ENCODE data around the gene LARGE1. TPM values are rescaled to one million over a fixed set of nuclear protein-coding genes. Genes with fewer than 3 reads are reported as not detected.

LARGE1 gene
- total RNA-seq, 1 experiment from 2014 or later = 1.5 TPM

DNA sequence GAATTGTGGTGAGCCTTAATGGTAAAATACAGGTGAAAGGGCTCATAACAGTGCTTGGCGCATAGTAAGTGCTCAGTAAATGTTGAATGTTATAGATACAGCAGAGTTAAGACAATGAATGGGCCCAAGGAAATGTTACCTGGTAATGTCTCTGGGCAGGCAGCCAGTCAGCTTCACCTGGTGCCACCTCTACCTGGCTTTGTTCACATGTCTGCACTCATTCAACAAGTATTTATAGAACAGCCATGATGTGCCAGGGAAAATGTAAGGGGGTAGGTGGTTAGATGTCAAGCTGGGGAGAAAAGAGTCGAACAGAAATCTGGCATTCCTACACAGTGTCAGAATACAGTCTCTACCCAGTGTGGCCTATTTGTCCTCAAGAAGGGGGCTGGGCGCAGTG, 623.3 kb downstream of the LARGE1 start:
- intact Hi-C loops (cut with micrococcal nuclease) = no loop called here
- H3K27me3 ChIP-seq (ENCODE audit: insufficient read depth, low read length) = no peaks in the 10 kb centered on the region
- no peaks in the 10 kb centered on the region for H4K20me1 ChIP-seq (ENCODE audit: insufficient read depth)
- no peak overlapping the region for H3K27ac ChIP-seq (ENCODE audit: low read depth, low read length)
- H3K79me2 ChIP-seq (ENCODE audit: insufficient read depth, low read length) = no peaks in the 10 kb centered on the region
- BruUV-seq (replicated peaks) = no TSS peak
- DNase-seq (ENCODE audit: low read depth, low spot score) (no peak), ATAC-seq (no peak)
- H2AFZ ChIP-seq (ENCODE audit: low read depth, low read length, poor library complexity, severe bottlenecking) = no peak overlapping the region
- no peak for TF ChIP-seq RAD21 (IDR thresholded peaks at IDR 0.05; ENCODE audit: low read depth)
- no peak for TF ChIP-seq JUND (IDR thresholded peaks at IDR 0.05)
- TF ChIP-seq, protein P1, sequence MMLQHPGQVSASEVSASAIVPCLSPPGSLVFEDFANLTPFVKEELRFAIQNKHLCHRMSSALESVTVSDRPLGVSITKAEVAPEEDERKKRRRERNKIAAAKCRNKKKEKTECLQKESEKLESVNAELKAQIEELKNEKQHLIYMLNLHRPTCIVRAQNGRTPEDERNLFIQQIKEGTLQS (IDR thresholded peaks at IDR 0.05) = no peak
- TF ChIP-seq ELF1 (IDR thresholded peaks at IDR 0.05; ENCODE audit: borderline replicate concordance, low read depth) = no peak
- H3K36me3 ChIP-seq (ENCODE audit: control insufficient read depth in 1 of 2, insufficient read depth in 2 of 2, low read length in 2 of 2) = no peaks in the 10 kb centered on the region
- H3K4me3 ChIP-seq (replicated peaks in 1 of 2; ENCODE audit: low read depth in 1 of 2, low read length in 2 of 2) = no peak overlapping the region
- RAD21 ChIA-PET (ENCODE audit: low non-redundant PET in 1 of 2, low total read pairs in 2 of 2, uncharacterized antibody in 2 of 2, unreplicated experiment in 2 of 2) = no interaction called here
- H3K9me2 ChIP-seq (ENCODE audit: insufficient read depth) = no peaks in the 10 kb centered on the region
- H3K9me3 ChIP-seq (ENCODE audit: control insufficient read depth in 1 of 2, insufficient read depth in 1 of 2, low read depth in 1 of 2, low read length in 2 of 2) = peaks cover 0 to 29% of the 10 kb centered on the region in 2 experiments; a peak in 1 of 4 replicates
- no peaks in the 10 kb centered on the region for H3K4me1 ChIP-seq (ENCODE audit: control insufficient read depth in 1 of 2, insufficient read depth in 2 of 2, low read length in 2 of 2)
- H3K9ac ChIP-seq (ENCODE audit: low read length) = no peak overlapping the region
- H3K4me2 ChIP-seq (ENCODE audit: low read length) = no peak overlapping the region
- CTCF ChIA-PET = no interaction called here
- POLR2A ChIA-PET = no interaction called here

DNA sequence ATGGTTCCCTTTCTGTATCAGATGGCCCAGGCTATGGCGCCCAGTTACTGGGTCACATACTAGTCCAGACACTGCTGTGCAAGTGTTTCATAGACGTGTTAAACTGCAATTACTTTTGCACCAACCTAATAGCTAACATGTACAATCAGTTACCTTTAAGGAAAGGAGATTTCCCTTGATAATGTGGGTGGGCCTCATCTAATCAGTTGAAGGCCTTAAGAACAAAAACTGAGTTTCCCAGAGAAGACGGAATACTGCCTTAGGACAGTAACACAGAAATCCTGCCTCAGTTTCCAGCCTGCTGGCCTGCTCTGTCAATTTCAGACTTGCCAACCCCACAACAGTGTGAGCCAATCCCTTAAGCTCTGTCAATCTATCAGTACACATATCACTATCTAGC, 632.2 kb downstream of the LARGE1 start:
- Histone ChIP-seq H3K27ac (ENCODE audit: low read depth, low read length) (no peak overlapping the region), H3K9me3 (ENCODE audit: control insufficient read depth in 1 of 2, insufficient read depth in 1 of 2, low read depth in 1 of 2, low read length in 2 of 2) (peaks cover 0 to 22% of the 10 kb centered on the region in 2 experiments; a peak in 1 of 4 replicates), H3K4me2 (ENCODE audit: low read length) (no peak overlapping the region), H3K4me3 (replicated peaks in 1 of 2; ENCODE audit: low read depth in 1 of 2, low read length in 2 of 2) (no peak overlapping the region), H3K27me3 (ENCODE audit: insufficient read depth, low read length) (no peaks in the 10 kb centered on the region), H3K9me2 (ENCODE audit: insufficient read depth) (no peaks in the 10 kb centered on the region), H3K79me2 (ENCODE audit: insufficient read depth, low read length) (no peaks in the 10 kb centered on the region), H3K36me3 (ENCODE audit: control insufficient read depth in 1 of 2, insufficient read depth in 2 of 2, low read length in 2 of 2) (no peaks in the 10 kb centered on the region), H3K4me1 (ENCODE audit: control insufficient read depth in 1 of 2, insufficient read depth in 2 of 2, low read length in 2 of 2) (no peaks in the 10 kb centered on the region), H3K9ac (ENCODE audit: low read length) (no peak overlapping the region), H2AFZ (ENCODE audit: low read depth, low read length, poor library complexity, severe bottlenecking) (no peak overlapping the region), H4K20me1 (ENCODE audit: insufficient read depth) (no peaks in the 10 kb centered on the region)
- RAD21 ChIA-PET (ENCODE audit: low non-redundant PET in 1 of 2, low total read pairs in 2 of 2, uncharacterized antibody in 2 of 2, unreplicated experiment in 2 of 2) = no interaction called here
- POLR2A ChIA-PET = no interaction called here
- ATAC-seq = no peak
- CTCF ChIA-PET = no interaction called here
- BruUV-seq (replicated peaks) = no TSS peak
- no peak for DNase-seq (ENCODE audit: low read depth, low spot score)
- intact Hi-C loops (cut with micrococcal nuclease) = no loop called here
- no peak for TF ChIP-seq EZH2 (IDR thresholded peaks at IDR 0.05)
- no peak for TF ChIP-seq ZFX (IDR thresholded peaks at IDR 0.05)
- TF ChIP-seq, protein P1 (IDR thresholded peaks at IDR 0.05) = no peak
- TF ChIP-seq SRF (IDR thresholded peaks at IDR 0.05; ENCODE audit: low read depth) = no peak
- no peak for TF ChIP-seq SIN3A (IDR thresholded peaks at IDR 0.05; ENCODE audit: low read depth)
- no peak for TF ChIP-seq SP1 (IDR thresholded peaks at IDR 0.05; ENCODE audit: low read depth)
- TF ChIP-seq, protein P2, sequence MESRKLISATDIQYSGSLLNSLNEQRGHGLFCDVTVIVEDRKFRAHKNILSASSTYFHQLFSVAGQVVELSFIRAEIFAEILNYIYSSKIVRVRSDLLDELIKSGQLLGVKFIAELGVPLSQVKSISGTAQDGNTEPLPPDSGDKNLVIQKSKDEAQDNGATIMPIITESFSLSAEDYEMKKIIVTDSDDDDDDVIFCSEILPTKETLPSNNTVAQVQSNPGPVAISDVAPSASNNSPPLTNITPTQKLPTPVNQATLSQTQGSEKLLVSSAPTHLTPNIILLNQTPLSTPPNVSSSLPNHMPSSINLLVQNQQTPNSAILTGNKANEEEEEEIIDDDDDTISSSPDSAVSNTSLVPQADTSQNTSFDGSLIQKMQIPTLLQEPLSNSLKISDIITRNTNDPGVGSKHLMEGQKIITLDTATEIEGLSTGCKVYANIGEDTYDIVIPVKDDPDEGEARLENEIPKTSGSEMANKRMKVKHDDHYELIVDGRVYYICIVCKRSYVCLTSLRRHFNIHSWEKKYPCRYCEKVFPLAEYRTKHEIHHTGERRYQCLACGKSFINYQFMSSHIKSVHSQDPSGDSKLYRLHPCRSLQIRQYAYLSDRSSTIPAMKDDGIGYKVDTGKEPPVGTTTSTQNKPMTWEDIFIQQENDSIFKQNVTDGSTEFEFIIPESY (IDR thresholded peaks at IDR 0.05; ENCODE audit: extremely low read depth, insufficient replicate concordance, low read length) = no peak
- TF ChIP-seq TCF7L2 (IDR thresholded peaks at IDR 0.05; ENCODE audit: borderline replicate concordance, extremely low read depth, insufficient read depth, insufficient read length) = no peak
- no peak for TF ChIP-seq EZH2phosphoT487 (IDR thresholded peaks at IDR 0.05; ENCODE audit: borderline replicate concordance)
- TF ChIP-seq REST (IDR thresholded peaks at IDR 0.05; ENCODE audit: low read depth) = no peak
- TF ChIP-seq CEBPB (IDR thresholded peaks at IDR 0.05; ENCODE audit: low read depth) = no peak
- TF ChIP-seq YY1 (IDR thresholded peaks at IDR 0.05; ENCODE audit: extremely low read depth, insufficient replicate concordance, low read depth, low read length) = no peak
- TF ChIP-seq POLR2A (IDR thresholded peaks at IDR 0.05; ENCODE audit: borderline replicate concordance, extremely low read depth, insufficient read depth, insufficient read length) = no peak
